ENCODE data around the gene ZNF536.

DNA sequence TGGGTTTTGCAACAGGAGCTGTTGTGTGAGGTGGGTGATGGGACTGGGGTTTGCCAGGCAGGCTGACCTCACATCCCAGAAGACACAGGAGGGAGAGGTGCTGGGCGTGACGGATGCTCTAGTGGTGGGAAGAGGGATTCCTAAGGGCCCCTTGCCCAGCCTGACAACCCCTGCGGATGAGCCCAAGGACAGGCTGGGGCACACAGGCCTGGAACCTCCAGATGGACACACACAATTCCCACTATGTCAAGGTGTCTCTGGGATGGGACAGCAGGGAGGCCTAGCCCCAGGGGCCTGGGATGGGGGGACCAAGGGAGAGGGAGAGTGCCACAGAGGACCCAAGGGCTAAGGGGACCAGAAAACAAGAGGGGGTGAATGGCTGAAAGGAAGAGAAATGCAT lies 191.5 kb downstream of the ZNF536 start:
- TF ChIP-seq, protein P1, sequence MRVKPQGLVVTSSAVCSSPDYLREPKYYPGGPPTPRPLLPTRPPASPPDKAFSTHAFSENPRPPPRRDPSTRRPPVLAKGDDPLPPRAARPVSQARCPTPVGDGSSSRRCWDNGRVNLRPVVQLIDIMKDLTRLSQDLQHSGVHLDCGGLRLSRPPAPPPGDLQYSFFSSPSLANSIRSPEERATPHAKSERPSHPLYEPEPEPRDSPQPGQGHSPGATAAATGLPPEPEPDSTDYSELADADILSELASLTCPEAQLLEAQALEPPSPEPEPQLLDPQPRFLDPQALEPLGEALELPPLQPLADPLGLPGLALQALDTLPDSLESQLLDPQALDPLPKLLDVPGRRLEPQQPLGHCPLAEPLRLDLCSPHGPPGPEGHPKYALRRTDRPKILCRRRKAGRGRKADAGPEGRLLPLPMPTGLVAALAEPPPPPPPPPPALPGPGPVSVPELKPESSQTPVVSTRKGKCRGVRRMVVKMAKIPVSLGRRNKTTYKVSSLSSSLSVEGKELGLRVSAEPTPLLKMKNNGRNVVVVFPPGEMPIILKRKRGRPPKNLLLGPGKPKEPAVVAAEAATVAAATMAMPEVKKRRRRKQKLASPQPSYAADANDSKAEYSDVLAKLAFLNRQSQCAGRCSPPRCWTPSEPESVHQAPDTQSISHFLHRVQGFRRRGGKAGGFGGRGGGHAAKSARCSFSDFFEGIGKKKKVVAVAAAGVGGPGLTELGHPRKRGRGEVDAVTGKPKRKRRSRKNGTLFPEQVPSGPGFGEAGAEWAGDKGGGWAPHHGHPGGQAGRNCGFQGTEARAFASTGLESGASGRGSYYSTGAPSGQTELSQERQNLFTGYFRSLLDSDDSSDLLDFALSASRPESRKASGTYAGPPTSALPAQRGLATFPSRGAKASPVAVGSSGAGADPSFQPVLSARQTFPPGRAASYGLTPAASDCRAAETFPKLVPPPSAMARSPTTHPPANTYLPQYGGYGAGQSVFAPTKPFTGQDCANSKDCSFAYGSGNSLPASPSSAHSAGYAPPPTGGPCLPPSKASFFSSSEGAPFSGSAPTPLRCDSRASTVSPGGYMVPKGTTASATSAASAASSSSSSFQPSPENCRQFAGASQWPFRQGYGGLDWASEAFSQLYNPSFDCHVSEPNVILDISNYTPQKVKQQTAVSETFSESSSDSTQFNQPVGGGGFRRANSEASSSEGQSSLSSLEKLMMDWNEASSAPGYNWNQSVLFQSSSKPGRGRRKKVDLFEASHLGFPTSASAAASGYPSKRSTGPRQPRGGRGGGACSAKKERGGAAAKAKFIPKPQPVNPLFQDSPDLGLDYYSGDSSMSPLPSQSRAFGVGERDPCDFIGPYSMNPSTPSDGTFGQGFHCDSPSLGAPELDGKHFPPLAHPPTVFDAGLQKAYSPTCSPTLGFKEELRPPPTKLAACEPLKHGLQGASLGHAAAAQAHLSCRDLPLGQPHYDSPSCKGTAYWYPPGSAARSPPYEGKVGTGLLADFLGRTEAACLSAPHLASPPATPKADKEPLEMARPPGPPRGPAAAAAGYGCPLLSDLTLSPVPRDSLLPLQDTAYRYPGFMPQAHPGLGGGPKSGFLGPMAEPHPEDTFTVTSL (CRISPR knock-in tag; IDR thresholded peaks at IDR 0.05; ENCODE audit: borderline replicate concordance): no peak
- TF ChIP-seq, protein P2, sequence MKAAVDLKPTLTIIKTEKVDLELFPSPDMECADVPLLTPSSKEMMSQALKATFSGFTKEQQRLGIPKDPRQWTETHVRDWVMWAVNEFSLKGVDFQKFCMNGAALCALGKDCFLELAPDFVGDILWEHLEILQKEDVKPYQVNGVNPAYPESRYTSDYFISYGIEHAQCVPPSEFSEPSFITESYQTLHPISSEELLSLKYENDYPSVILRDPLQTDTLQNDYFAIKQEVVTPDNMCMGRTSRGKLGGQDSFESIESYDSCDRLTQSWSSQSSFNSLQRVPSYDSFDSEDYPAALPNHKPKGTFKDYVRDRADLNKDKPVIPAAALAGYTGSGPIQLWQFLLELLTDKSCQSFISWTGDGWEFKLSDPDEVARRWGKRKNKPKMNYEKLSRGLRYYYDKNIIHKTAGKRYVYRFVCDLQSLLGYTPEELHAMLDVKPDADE (CRISPR knock-in tag; IDR thresholded peaks at IDR 0.05): no peak
- TF ChIP-seq, protein P3, sequence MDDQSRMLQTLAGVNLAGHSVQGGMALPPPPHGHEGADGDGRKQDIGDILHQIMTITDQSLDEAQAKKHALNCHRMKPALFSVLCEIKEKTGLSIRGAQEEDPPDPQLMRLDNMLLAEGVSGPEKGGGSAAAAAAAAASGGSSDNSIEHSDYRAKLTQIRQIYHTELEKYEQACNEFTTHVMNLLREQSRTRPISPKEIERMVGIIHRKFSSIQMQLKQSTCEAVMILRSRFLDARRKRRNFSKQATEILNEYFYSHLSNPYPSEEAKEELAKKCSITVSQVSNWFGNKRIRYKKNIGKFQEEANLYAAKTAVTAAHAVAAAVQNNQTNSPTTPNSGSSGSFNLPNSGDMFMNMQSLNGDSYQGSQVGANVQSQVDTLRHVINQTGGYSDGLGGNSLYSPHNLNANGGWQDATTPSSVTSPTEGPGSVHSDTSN (CRISPR knock-in tag; IDR thresholded peaks at IDR 0.05; ENCODE audit: borderline replicate concordance): no peak
- TF ChIP-seq EZH2 (conservative IDR thresholded peaks at IDR 0.05; ENCODE audit: low read depth, low read length) (no peak), SNRNP70 (IDR thresholded peaks at IDR 0.05; ENCODE audit: low read depth, low read length) (no peak)
- TF ChIP-seq, protein P4, sequence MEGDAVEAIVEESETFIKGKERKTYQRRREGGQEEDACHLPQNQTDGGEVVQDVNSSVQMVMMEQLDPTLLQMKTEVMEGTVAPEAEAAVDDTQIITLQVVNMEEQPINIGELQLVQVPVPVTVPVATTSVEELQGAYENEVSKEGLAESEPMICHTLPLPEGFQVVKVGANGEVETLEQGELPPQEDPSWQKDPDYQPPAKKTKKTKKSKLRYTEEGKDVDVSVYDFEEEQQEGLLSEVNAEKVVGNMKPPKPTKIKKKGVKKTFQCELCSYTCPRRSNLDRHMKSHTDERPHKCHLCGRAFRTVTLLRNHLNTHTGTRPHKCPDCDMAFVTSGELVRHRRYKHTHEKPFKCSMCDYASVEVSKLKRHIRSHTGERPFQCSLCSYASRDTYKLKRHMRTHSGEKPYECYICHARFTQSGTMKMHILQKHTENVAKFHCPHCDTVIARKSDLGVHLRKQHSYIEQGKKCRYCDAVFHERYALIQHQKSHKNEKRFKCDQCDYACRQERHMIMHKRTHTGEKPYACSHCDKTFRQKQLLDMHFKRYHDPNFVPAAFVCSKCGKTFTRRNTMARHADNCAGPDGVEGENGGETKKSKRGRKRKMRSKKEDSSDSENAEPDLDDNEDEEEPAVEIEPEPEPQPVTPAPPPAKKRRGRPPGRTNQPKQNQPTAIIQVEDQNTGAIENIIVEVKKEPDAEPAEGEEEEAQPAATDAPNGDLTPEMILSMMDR (CRISPR knock-in tag; IDR thresholded peaks at IDR 0.05): no peak
- TF ChIP-seq, protein P5, sequence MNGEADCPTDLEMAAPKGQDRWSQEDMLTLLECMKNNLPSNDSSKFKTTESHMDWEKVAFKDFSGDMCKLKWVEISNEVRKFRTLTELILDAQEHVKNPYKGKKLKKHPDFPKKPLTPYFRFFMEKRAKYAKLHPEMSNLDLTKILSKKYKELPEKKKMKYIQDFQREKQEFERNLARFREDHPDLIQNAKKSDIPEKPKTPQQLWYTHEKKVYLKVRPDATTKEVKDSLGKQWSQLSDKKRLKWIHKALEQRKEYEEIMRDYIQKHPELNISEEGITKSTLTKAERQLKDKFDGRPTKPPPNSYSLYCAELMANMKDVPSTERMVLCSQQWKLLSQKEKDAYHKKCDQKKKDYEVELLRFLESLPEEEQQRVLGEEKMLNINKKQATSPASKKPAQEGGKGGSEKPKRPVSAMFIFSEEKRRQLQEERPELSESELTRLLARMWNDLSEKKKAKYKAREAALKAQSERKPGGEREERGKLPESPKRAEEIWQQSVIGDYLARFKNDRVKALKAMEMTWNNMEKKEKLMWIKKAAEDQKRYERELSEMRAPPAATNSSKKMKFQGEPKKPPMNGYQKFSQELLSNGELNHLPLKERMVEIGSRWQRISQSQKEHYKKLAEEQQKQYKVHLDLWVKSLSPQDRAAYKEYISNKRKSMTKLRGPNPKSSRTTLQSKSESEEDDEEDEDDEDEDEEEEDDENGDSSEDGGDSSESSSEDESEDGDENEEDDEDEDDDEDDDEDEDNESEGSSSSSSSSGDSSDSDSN (CRISPR knock-in tag; IDR thresholded peaks at IDR 0.05): no peak
- TF ChIP-seq, protein P6, sequence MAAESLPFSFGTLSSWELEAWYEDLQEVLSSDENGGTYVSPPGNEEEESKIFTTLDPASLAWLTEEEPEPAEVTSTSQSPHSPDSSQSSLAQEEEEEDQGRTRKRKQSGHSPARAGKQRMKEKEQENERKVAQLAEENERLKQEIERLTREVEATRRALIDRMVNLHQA (CRISPR knock-in tag; IDR thresholded peaks at IDR 0.05): no peak
- TF ChIP-seq, protein P7, sequence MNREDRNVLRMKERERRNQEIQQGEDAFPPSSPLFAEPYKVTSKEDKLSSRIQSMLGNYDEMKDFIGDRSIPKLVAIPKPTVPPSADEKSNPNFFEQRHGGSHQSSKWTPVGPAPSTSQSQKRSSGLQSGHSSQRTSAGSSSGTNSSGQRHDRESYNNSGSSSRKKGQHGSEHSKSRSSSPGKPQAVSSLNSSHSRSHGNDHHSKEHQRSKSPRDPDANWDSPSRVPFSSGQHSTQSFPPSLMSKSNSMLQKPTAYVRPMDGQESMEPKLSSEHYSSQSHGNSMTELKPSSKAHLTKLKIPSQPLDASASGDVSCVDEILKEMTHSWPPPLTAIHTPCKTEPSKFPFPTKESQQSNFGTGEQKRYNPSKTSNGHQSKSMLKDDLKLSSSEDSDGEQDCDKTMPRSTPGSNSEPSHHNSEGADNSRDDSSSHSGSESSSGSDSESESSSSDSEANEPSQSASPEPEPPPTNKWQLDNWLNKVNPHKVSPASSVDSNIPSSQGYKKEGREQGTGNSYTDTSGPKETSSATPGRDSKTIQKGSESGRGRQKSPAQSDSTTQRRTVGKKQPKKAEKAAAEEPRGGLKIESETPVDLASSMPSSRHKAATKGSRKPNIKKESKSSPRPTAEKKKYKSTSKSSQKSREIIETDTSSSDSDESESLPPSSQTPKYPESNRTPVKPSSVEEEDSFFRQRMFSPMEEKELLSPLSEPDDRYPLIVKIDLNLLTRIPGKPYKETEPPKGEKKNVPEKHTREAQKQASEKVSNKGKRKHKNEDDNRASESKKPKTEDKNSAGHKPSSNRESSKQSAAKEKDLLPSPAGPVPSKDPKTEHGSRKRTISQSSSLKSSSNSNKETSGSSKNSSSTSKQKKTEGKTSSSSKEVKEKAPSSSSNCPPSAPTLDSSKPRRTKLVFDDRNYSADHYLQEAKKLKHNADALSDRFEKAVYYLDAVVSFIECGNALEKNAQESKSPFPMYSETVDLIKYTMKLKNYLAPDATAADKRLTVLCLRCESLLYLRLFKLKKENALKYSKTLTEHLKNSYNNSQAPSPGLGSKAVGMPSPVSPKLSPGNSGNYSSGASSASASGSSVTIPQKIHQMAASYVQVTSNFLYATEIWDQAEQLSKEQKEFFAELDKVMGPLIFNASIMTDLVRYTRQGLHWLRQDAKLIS (CRISPR knock-in tag; IDR thresholded peaks at IDR 0.05): no peak
